ENCODE measurements around the gene RMND5A. TPM values are rescaled to one million over a fixed set of nuclear protein-coding genes. Genes with fewer than 3 reads are reported as not detected.

Gene RMND5A
- total RNA-seq, 1 donor from 2014 or later: 39.4 TPM

DNA sequence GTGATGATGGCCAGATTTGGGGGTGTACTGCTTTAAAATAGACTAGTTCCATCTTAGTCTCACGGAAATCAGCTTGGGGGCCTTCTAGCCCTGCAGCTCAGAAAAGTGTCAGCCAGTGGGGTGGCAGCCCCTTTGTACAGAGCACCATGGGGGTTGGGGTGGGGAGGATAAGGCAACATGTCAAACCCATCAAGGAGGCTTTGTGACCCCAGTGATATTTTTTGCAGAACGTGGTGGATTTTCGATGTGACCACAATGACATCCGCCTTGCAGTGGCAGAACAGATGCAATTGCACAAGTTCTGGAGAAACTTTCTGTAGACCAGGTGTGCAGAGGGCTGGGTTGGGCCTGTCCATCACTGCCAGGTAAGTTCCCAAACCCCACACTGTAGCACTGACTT lies 73.7 kb downstream of the RMND5A start:
- no peak for ATAC-seq

DNA sequence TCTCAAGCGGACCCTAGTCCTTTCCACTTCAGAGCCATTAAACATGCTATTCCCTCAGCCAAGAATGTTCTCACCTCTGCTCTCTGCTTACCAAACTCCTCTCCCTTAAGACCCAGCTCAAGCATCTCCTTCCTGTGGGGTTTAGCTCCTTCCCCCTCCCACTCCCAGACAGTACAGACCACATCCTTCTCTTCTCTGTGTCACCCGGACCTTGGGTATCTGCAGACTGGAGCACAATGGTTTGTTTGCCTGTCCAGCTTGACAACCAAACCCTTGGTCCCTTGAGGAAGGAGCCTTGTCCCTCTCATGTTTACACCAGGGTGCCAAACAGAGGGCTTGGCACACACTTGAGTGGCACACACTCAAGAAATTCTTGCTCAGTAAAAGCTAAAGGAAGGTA lies 74.8 kb downstream of the RMND5A start:
- no peak for ATAC-seq

DNA sequence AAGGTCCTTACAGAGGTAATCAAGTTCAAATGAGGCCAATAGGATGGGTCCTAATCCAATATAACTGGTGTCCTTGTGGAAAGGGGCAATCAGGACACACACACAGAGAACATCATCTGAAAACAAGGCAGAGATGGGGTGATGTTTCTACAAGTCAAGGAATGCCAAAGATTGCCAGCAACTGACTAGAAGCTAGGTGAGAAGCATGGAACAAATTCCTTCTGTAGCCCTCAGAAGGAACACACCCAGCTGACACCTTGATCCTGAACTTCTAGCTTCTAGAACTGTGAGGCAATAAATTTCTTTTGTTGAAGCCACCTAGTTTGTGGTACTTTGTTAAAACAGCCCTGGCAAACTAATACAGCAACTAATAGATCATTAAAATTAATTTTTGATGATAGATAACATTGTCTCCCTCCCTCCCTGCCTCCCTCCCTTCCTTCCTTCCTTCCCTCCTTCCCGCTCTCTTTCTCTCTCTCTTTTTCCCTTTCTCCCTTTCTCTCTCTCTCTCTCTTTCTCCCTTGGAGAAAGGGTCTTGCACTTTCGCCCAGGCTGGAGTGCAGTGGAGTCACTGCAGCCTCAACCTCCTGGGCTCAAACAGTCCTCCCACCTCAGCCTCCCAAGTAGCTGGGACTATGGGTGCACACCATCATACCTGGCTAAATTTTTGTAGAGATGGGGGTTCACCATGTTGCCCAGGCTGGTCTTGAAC lies 80.9 kb downstream of the RMND5A start:
- ATAC-seq: no peak

DNA sequence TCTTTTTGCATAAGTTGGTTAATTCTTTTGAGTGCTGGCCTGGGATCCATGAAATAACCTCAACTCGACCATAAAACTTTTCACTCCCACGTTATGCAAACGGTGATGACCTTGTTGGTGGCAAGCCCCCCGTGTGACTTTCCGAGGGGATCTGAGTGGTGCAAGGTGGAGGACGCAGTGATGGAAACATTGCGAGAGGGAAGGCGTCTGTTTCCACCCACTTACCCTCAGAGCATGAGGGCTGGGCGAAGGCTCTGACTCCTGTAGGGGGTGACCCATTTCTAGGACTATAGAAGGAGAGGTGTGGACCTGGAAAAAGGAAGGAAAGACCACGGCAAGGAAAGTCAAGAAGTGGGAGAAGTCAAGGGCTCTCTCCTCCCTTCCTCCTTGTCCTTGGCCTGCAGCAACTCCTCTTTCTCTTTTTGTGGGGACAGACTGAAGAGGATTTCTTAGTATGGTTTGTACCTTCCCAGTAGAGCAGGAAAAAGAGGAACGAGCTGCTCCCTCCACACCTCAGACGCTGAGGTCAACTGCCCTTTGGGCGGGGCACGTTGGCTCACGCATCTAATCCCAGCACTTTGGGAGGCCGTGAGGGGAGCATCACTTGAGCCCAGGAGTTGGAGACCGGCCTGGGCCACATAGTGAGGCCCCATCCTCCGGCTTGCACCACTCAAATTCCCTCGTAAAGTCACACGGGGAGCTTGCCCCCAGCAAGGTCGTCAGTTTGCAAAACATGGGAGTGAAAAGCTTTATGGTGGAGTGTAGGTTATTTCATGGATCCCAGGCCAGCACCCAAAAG lies 86.2 kb downstream of the RMND5A start:
- ATAC-seq: no peak

DNA sequence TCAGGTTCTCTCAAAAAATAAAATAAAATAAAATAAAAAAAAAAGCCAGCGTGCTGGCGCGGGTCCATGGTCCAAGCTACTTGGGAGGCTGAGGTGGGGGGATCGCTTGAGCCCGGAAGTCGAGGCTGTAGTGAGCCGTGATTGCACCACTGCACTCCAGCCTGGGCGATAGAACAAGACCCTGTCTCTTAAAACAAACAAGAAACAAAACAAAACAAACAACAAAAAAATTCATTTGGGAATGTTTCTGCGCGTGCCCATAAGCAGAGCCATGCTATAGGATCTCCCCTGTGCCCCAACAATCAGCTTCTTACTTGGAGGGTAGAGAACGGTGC lies 87.0 kb downstream of the RMND5A start:
- ATAC-seq: no peak

DNA sequence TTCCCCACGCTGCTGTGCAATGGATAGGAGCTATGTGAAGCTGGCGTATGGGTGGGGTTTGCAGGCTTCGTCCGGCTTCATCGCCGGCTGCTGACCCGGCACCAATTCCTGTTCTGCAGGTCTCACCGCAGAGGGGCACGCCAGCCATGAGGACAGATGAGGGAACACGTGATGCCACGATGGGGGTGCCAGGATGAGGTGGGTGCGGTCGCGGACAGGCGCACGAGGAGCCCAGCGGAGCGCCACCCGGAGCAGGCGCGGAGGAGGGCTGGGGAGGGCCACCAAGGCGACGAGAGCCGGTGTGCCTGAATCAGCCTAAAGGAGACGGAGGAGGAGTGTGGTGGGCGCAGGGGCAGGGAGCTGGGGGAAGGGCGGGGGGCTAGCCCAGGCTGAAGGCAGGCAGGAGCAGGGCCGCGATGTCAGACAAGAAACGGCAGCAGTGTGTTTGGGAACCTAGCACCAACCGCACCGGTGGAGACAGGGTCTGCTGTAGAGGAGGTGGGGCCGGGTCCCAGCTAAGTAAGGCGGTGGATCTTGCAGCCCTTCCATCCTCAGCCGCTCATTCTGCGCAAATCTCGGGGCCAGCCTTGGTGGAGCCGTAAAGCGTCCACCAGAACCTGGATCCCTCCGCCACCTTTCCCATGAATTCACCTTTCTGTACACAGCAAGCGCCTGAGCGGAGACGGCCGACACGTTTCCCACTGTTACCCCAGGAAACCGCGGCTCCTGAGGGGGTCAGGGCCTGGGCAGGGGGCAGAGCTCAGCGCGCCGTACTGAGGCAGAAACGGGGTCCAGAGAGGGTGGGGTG lies 87.6 kb downstream of the RMND5A start:
- ATAC-seq: peak; percentile 93

DNA sequence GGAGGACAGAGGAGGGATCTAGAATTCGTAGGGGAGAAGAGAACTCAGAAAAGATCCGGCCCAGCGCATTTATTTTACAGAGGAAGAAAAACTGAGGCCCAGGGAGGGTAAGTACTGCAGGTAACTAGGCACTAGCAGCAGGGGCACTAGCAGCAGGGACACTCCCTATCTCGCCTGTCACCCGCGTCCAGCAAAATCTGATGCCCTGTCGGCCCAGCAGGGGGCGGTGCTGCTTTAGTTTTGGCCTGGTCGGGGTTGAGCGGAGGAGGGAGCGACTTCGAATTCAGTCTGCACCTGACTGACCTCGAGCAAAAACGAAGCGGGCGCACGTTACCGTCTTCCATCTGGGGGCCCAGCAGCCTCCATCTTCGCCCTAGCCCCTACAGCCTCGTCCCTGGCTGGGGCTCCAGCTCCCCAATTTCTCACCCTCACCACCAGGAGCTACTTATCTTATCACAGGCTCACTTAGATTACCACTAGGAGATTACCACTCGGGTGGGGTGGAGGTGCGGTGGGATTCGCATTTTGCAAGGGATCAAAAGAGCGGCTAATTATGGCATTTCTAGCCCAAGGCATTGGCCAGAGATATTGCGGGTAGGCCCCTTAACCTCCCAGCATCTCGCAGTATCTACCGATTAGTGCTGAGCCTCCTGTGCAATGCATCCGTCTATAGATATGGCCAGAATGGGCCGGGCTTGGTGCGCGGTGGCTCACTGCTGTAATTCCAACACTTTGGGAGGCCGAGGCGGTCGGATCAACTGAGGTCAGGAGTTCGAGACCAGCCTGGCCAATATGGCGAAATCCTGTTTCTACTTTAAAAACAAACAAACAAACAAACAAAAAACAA lies 88.4 kb downstream of the RMND5A start:
- peak; percentile 95 for ATAC-seq

DNA sequence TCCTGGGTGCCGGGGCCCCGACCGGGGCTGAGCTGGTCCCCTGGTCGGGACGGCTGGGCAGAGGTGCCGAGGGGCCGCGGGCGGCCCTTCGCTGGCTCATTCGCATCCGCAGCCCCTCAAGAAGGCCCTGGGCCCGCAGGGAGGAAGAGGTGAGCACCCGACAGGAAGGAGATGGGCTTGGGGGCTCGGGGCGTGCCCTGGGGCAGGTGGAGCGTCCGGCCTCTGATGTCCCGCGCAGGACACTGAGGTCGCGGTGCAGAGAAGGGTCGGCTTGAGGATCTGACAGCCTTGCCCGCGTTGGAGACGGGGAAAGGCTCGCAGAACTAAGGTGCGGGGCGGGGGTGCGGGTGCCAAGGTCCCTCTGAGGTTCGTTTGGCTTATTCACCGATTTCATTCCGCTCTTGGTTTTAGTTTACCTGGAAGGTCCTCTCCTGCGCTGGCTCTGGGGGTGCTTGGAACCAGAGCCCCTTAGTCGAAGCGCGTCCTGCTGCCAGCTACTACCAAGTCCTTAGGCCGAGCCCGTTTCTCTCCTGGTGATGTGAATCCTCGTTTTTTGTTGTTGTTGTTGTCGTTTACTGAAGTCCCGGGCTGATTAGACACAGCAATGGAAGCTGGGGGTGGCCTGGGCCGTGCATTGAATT lies 89.5 kb downstream of the RMND5A start:
- no peak for ATAC-seq

DNA sequence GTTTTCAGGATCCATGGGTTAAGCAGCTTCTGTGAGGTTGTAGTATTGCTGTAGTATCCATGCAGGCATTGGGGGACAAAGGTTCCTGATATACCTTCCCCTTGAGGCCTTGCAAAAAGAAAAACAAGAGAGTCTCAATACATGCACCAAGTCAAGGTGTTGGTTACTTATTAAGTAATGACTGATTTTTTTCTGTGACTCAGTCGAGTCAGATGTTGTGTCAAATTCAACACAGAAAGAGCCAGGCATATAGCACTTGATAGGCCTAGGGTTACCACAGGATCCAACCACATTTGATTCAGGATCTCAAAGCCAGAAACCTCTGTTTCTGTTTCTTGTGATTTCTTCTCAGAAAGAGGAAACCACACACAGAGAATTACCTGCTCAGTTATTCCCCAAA lies 95.5 kb downstream of the RMND5A start:
- no peak for ATAC-seq

DNA sequence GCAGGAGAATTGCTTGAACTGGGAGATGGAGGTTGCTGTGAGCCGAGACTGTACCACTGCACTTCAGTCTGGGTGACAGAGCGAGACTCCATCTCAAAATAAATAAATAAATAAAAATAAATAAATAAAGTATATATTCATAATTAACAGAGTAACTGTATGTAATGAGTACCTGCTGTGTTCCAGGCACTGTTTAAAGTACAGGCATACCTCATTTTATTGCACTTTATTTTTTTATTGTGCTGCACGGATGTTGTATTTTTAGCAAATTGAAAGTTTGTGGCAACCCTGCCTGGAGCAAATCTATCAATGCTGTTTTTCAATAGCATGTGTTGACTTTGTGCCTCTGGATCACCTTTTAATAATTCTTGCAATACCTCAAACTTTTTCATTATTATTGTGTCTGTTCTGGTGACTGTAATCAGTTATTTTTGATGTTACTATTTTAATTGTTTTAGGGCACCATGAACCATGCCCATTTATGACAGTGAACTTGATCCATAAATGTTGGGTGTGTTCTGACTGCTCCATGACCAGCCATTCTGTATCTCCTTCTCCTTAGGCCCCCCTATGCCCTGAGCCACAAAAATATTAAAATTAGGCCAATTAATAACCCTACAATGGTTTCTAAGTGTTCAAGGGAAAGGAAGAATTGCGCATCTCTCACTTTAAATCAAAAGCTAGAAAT lies 98.2 kb downstream of the RMND5A start:
- no peak for ATAC-seq

DNA sequence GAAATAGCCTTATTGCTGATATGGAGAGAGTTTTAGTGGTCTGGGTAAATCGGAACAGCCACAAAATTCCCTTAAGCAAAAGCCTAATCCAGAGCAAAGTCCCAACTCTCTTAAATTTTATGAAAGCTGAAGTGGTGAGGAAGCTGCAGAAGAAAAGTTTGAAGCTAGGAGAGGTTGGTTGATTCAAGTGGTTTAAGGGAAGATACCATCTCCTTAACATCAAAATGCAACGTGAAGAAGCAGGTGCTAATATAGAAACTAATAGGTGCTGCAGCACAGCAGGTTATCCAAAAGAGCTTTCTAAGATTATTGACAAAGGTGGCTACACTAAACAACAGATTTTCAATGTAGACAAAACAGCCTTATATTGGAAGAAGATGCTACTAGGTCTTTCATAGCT lies 98.9 kb downstream of the RMND5A start:
- ATAC-seq: no peak

DNA sequence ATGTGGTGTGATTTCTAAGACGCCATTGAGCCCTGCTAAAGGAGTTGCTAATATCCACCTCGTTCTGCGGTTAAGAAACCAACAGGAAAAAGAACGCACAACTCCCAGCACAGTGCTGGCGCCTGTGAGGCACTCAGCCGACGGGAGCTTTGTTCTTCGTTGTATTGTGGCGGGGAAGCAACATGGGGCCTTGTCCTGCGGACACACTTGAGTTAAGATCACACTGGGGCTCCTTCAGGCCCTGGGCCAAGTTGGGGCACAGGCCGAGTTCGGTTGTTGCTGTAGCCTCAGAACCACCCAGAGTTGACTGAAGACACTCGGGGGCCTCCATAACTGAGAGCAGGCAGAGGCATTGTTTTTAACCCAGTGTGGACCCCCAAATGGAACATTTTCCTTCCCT lies 101.2 kb downstream of the RMND5A start:
- no peak for ATAC-seq

DNA sequence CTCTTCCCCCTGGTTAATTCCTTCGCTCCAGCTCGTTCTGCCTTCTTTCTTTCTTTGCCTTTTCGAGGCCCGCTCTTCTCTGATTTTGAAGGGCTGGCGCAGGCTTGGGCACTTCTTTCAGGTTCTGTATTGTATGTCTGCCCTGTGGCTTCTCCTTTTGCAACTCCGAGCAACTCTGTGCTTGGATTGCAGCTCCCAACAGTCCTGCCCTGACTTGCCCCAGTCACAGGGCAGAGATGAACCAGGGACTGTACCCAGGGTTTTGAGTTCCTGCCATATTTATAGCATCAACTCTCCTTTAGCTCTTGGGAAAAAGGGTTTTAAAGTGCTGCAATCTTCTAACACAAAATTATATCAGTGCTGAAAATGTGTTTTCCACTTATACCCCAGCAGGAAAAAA lies 101.8 kb downstream of the RMND5A start:
- ATAC-seq: peak; percentile 84

DNA sequence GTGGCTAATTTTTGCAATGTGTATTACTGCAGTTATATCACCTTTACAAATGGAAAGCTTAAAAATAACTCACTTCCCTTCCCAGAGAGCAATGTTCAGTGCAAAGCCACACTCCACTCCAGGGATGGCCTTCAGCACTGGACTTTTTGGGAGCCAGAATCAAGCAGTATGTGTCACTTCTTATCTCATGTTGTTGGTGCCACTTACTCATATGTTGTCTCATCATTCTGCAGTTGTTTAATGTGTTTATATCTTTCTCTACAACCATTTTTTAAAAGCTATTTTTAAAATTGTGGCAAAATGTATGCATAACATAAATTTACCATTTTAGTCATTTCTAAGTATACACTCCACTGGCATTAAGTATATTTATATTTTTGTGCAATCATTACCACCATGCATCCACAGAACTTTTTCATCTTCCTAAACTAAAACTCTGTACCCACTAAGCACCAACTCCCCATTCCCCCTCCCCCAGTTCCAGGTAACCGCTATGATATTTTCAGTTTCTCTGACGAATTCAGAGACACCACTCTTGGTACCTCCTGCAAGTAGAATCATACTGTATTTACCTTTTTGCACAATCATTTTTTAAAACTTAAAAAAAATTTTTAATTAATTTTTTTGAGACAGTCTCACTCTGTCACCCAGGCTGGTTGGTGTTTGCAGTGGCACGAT lies 102.7 kb downstream of the RMND5A start:
- ATAC-seq: no peak

DNA sequence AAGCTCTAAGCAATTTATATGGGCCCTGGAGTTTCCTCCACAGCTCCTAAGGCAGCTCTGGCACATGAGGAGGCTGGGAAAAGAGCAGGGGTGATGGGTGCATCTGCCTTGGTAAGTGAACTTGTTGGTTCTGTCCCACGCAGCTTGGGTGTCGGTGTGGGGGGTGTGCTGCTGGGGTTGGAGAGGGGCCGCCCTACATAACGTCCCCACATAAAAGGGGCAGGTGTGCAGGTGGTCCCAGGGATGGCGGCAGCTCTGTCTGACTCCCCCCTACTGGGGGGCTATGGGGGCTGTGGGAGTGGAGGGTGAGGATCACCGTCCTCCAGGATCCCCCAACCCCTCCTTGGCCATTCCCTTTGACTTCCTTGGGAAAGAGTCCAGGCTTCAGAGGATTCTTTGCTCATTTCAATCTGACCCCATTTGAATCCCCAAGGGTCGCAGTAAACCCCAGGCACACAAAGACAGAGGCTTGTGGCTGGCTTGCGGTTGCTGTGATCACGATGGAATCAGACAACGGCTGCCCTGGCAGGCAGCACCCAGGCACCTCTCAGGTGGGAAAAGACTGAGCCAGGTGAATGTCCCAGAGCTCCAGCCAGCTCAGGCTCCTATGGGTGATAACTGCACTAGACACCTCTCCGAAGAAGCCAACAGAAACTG lies 105.1 kb downstream of the RMND5A start:
- ATAC-seq: no peak

DNA sequence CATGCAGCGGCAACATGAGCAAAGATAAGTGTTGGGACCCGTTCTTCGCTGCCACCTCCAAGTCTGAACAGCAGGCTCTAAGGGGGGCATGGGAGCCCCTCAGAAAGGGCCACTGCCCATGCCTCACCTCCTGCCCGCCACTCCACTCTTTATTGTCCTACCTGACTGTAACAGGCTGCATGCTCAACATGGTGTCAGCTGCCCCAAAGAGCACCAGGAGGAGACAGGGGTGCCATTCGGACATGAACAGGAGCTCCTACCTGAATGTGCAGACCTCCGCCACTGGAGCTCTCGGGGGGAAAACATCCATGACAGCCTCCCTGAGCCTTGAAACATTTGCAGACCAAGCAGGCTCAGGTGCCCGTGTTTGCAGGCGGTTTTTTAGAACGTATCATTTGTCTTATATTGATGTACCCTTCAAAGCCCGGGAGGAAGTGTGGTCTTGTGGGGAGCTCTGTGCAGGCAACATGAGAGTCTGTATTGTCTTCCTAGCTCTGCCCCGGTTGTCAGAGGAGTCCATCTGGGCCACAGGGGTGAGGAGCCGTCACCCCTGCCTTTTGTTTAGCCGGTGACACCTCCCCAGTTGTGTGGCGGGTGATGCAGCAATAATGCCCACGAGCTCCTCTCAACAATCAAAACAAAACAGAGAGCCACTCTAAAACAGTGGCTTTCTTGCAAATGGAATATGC lies 105.7 kb downstream of the RMND5A start:
- ATAC-seq: no peak

DNA sequence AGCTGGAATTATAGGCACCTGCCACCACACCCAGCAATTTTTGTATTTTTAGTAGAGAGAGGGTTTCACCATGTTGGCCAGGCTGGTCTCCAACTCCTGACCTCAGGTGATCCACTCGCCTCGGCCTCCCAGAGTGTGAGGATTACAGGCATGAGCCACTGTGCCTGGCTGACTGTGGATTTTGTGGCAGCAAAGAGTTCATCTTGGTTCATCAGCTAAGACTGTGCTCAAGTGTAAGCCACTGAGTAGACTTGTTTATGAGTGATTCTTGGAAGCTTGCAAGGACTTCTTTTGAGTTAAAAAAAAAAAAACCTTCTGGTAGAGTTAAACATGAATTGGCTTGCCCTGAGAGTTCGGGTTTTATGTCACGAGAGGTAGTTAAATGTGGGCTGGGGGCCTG lies 106.9 kb downstream of the RMND5A start:
- ATAC-seq: no peak

Measured in esophagus mucosa (tissue), 1 donor.